GM12892 (cell line): ENCODE data around the gene RNF187.

Experiments used
- DNase-seq: peaks from one replicate; pipeline ENCODE4 v3.0.0; 2011; ENCODE audit not compliant: insufficient read length
- FAIRE-seq: peaks from 2 replicates; lab custom pipeline; 2011; peaks lifted over from hg19 to GRCh38; lab: Jason Lieb, UNC
- POLR2A ChIP-seq: IDR thresholded peaks from 2 replicates; pipeline ENCODE4 v1.6.1; 2011; ENCODE audit warnings: low read depth, low read length, control low read depth
- POLR2AphosphoS5 ChIP-seq: IDR thresholded peaks from 2 replicates; pipeline ENCODE4 v1.6.1; 2011; ENCODE audit warnings: low read depth, low read length, control low read depth
- TAF1 ChIP-seq: IDR thresholded peaks from 2 replicates; pipeline ENCODE4 v1.6.1; 2011; ENCODE audit warnings: low read depth, mild to moderate bottlenecking, control low read depth, low read length, borderline replicate concordance

Gene RNF187

DNA sequence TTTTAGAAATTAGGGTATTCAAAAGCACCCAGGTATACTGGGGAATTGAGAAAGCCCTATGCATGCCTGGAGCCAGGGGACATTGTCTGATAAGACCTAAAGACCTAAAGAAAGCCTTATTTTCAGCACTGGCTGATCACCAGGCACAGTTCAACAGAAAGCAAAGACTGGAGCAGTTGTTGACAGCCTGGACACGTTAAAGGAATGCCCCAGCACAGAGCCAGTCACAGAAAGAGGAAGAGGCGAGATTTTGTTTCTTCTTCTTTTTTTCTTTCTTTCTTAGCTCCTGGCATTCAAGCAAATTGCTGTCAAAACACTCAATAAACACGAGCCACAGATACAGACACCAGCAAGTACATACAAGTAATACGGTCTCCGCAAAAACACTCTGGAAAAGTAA, 40.4 kb downstream of the RNF187 start:
- no peak for DNase-seq
- no peak for FAIRE-seq
- TF ChIP-seq POLR2AphosphoS5: no peak
- no peak for TF ChIP-seq POLR2A
- TF ChIP-seq TAF1: no peak

DNA sequence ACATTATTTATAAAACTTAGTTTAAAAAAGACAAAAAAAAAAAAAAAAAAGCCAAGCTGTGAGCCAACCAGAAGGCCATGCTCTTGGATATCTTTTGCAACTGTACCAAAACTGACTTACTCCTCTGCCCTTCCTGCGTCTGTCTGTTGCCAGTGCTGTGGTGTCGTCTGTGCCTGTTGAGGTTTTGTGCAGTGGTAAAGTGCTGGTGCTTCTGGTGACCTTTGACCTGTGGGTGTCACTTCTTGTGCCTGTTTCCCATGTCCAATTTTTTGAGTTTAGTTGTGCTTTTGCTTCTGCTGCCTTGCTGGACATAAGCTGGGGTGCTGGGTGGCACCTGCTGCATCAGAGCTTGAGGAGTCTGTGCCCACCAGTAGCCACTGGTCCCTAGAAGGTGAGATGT, 41.4 kb downstream of the RNF187 start:
- no peak for TF ChIP-seq TAF1
- no peak for TF ChIP-seq POLR2AphosphoS5
- TF ChIP-seq POLR2A: no peak
- no peak for DNase-seq
- FAIRE-seq: no peak

GRCh38 chr1:228530086-228530758, 43.0 kb downstream of the RNF187 start:
- no peak for TF ChIP-seq POLR2AphosphoS5
- no peak for TF ChIP-seq TAF1
- TF ChIP-seq POLR2A: no peak
- no peak for FAIRE-seq

DNA sequence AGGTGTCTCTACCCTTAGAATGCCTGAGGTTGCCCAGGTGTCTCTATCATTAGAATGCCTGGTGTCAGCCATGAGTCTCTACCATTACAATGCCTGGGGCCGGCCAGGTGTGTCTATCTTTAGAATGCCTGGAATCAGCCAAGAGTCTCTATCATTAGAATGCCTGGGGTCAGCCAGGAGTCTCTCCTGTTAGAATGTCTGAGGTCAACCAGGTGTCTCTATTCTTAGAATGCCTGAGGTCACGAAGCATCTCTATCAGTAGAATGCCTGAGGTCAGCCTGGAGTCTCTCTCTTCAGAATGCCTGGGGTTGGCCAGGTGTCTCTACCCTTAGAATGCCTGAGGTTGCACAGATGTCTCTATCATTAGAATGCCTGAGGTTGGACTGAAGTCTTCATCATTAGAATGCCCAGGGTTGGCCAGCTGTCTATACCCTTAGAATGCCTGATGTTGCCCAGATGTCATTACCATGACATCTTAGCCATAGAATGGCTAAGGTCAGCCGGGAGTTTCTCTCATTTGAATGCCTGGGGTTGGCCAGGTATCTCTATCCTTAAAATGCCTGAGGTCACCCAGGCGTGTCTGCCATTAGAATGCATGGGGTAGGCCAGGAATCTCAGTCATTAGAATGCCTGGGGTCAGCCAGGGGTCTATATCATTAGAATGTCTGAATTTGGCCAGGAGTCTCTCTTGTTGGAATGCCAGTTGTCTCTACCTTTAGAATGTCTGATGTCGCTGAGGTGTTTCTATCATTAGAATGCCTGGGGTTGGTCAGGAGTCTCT, 44.0 kb downstream of the RNF187 start:
- FAIRE-seq (no peak), DNase-seq (no peak)
- no peak for TF ChIP-seq POLR2AphosphoS5
- no peak for TF ChIP-seq TAF1
- TF ChIP-seq POLR2A: no peak

More at GRCh38 chr1:228530086-228530758, 43.0 kb downstream of the RNF187 start:
- DNase-seq: no peak

DNA sequence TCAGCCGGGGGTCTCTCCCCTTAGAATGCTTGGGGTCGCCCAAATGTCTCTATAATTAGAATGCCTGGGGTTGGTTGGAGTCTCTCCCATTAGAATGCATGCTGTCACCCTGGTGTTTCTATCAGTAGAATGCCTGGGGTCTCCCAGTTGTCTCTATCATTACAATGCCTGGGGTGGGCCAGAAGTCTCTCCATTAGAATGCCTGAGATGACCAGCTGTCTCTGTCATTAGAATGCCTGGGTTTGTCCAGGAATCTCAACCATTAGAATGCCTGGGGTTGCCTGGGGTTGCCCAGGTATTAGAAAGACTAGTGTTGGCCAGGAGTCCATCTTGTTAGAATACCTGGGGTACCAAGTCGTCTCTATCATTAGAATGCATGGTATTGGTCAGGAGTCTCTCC, 51.6 kb downstream of the RNF187 start:
- FAIRE-seq: no peak
- DNase-seq: no peak
- no peak for TF ChIP-seq POLR2AphosphoS5
- TF ChIP-seq POLR2A: no peak
- no peak for TF ChIP-seq TAF1

DNA sequence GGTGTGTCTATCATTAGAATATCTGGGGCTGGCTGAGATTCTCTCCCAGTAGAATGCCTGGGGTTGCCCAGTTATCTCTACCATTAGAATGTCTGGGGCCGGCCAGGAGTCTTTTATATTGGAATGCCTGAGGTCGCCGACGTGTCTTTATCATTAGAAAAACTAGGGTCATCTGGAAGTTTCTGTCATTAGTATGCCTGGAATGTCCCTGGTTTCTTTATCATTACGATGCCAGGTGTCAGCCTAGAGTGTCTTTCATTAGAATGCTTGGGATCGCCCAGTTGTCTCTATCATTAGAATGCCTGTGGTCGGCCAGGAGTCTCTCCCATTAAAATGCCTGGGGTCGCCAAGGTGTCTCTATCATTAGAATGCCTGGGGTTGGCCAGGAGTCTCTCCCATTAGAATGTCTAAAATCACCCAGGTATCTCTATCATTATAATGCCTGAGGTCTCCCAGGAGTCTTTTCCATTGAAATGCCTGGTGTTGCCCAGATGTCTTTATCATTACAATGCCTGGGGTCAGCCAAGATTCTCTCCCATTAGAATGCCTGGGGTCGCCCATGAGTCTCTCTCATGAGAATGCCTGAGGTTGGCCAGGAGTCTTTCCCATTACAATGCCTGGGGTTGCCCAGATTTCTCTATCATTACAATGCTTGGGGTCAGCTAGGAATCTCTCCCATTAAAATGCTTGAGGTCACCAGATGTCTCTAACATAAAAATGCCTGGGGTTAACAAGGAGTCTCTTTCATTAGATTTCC, 53.2 kb downstream of the RNF187 start:
- DNase-seq (no peak), FAIRE-seq (no peak)
- TF ChIP-seq TAF1 (no peak), POLR2A (no peak), POLR2AphosphoS5 (no peak)

GRCh38 chr1:228541725-228542124, 54.5 kb downstream of the RNF187 start:
- DNase-seq: no peak
- TF ChIP-seq POLR2A: no peak
- TF ChIP-seq TAF1: no peak
- no peak for TF ChIP-seq POLR2AphosphoS5
- no peak for FAIRE-seq

- DNase-seq: no peak
- FAIRE-seq: no peak
- TF ChIP-seq POLR2A (no peak), TAF1 (no peak), POLR2AphosphoS5 (no peak)
Observed at GRCh38 chr1:228542376-228542775, 55.2 kb downstream of the RNF187 start.

DNA sequence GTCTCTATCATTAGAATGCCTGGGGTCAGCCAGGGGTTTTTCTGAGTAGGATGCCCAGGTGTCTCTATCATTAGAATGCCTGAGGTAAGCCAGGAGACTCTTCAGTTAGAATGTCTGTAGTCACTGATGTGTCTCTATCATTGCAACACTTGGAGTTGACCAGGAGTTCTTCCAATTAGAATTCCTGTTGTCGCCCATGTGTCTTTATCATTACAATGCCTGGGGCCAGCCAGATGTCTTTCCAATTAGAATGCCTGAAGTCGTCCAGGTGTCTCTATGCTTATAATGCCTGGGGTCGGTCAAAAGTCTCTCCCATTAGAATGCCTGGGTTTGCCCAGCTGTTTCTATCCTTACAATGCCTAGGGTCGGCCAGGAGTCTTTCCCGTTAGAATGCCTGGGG, 55.8 kb downstream of the RNF187 start:
- no peak for TF ChIP-seq TAF1
- TF ChIP-seq POLR2A: no peak
- DNase-seq (no peak), FAIRE-seq (no peak)

DNA sequence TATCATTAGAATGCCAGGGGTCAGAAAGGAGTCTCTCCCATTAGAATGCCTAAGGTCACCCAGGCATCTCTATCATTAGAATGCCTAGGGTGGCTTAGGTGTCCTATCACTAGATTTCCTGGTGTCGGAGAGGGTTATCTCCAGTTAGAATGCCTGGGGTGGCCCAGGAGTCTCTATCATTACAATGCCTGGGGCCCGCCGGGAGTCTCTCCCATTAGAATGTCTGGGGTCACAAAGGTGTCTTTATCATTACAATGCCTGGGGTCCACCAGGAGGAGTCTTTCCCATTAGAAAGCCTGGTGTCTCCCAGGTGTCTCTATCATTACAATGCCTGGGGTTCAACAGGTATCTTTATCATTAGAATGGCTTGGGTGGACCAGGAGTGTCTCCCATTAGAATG, 56.2 kb downstream of the RNF187 start:
- DNase-seq: no peak
- no peak for FAIRE-seq
- TF ChIP-seq TAF1: no peak
- no peak for TF ChIP-seq POLR2A
- no peak for TF ChIP-seq POLR2AphosphoS5

GRCh38 chr1:228544021-228544850, 57.1 kb downstream of the RNF187 start:
- FAIRE-seq: no peak
- TF ChIP-seq POLR2AphosphoS5 (no peak), POLR2A (no peak), TAF1 (no peak)
- DNase-seq: no peak

DNA sequence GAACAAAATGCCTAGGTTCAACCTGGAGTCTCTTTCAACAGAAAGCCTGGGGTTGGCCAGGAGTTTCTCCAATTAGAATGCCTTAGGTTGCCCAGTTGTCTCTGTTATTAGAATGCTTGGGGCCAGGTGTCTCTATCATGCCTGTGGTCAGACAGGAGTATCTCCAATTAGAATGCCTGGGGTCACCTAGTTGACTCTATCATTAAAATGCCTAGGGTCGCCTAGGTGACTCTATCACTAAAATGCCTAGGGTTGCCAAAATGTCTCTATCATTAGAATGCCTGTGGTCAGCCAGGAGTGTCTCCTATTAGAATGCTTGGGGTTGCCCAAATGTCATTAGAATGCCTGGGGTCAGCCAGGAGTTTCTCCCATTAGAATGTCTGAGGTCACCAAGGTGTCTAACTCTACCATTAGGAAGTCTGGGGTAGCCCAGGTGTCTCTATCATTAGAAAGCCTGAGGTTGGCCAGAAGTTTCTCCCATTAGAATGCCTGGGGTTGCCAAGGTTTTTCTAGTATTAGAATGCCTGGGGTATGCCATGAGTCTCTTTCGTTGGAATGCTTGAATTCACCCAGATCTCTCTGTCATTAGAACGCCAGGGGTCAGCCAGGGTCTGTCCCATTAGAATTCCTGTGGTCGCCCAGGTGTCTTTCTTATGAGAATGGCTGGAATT, 57.9 kb downstream of the RNF187 start:
- DNase-seq (no peak), FAIRE-seq (no peak)
- no peak for TF ChIP-seq POLR2A
- TF ChIP-seq POLR2AphosphoS5: no peak
- TF ChIP-seq TAF1: no peak
